GM03348 (cell line): Measurements from ENCODE around the gene FXYD5.
"Not testable (repeated sequence)": the region's sequence is repeated elsewhere in the genome, so short reads cannot be mapped to it uniquely, and the experiment has no call there.

Experiments
- DNase-seq: peaks from one replicate; pipeline ENCODE4 v3.0.0; 2012; ENCODE audit warnings: low spot score

Gene FXYD5

DNA sequence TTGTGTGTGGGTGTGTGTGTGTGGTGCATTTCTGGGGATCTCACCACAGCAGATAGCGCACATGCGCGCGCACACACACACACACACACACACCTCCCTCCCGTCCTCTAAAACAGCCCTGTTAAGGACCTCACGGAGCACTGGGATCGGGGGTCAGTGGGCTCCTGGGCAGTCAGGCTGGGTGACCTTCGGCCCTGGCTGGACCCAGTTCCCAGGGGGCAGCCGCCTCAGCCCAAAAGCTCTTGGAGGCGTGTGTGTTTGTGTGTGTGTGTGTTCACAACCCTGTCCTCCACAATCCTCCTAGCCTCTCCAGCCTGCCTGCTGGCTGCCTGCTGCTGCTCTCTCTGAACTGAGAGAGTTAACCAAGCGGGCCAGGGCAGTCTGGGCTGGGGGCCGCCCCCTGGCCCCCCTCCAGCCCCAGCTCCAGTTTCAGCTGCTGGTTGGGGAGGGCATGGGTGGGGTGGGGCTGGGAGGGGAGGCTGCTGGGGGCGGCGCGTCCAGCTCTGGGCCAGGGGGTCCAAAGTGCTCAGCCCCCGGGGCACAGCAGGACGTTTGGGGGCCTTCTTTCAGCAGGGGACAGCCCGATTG is 16.1 kb upstream of the FXYD5 start, which contains the start of gene FXYD1:
FXYD1 (plus strand) TSS at position 520 of the 588 bp plus-strand sequence. CDS start 1,256 bp downstream, outside the sequence.
- DNase-seq = no peak

DNA sequence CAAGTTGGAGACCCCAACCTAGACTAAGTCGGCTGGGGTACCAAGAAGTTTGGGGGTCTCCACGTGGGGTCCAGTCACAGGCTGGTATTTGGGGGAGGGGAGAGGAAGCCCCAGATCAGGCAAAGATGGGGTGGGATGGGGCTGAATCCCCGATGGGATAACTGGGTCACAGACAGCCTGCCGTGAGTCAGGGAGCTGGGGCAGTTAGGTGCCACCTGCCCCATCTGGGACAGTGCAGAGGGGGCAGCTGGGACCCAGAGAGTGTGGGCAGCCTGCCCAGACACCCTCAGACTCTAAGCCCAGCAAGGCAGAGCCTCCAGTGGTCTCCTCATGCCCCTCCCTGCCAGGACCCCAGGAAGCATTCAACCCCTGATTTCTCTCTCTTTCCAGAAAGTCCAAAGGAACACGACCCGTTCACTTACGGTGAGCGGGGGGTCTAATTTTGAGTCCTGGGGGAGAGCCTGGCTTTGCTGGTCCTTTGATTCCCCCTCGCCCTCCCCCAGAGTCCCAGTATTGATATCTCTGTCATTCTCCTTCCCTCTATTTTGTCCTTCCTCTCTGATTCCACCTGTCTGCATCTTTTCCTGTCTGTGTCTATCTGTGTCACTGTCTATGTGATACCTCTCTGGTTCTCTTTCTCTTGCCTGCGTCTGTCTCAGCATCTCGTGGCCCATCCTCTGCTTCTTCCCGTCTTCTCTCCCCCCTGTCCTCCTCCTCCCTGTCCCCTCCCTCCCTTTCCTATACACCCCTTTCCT is 14.2 kb upstream of the FXYD5 start:
- no peak for DNase-seq

DNA sequence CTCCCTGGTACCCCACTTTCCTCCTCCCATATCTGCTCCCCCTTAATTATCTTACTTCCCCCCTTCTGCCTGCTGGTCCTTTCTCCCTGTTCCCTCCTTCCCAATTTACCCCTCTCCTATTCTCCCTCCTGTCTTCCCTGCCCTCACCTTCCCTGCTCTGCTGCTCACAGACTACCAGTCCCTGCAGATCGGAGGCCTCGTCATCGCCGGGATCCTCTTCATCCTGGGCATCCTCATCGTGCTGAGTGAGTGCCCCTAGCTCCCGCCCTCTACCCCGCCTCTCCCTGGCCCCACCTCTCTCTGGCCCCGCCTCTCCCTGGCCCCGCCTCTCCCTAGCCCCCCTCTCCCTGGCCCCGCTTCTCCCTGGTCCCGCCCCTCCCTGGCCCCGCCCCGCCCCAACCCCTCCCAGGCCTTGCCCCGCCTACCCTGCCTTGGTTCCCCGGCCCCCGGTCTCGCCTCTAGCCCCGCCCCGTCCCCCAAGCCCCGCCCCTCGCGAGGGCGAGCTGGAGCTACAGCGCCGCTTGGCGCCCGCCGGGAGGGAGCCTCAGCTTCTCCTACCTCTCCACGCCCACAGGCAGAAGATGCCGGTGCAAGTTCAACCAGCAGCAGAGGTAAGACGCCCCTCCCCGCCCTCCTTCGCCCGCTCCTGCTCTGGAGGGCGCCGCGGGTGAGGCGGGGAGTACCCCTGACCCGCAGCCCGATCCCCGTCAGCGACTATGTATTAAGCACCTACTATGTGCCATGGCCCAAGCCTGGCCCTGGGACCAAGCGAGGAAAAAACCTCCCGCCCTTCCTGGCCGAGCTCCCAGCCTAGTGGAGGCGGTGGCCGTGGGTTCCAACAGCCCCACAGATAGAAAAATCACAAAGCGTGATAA is 13.3 kb upstream of the FXYD5 start:
- peak; percentile 100 for DNase-seq

DNA sequence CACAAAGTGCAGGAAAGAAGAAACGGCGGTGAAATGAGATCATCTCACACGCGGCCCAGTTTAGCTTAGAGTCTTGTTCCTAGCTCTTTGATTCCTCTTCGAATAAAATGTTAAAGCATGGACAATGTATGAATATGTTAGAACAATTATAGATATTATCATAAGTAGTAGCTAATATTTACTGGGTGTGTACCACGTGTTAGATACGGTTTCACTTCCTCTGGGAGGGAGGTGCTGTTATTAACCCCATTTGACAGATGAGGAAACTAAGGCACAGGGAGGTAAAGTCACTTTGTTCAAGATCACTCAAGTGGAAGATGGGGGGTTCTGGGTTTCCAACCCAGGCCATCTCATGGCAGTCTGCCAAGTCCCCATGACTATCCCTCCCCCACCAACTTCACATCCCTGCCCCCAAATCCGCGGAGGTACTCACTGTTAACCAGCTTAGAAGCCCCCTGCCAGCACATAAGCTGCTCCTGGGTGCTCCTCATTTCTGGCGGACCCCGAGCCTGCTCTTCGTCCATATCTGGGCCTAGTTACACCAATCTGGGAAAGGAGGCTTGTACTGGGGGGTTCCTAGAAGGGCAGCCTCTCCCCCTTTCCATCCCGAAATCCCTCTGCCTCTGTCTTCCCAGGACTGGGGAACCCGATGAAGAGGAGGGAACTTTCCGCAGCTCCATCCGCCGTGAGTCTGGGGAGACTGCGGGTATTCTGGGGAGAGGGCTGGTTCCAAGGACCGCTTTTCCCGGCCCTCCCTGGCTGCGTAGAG is 12.5 kb upstream of the FXYD5 start:
- no peak for DNase-seq

DNA sequence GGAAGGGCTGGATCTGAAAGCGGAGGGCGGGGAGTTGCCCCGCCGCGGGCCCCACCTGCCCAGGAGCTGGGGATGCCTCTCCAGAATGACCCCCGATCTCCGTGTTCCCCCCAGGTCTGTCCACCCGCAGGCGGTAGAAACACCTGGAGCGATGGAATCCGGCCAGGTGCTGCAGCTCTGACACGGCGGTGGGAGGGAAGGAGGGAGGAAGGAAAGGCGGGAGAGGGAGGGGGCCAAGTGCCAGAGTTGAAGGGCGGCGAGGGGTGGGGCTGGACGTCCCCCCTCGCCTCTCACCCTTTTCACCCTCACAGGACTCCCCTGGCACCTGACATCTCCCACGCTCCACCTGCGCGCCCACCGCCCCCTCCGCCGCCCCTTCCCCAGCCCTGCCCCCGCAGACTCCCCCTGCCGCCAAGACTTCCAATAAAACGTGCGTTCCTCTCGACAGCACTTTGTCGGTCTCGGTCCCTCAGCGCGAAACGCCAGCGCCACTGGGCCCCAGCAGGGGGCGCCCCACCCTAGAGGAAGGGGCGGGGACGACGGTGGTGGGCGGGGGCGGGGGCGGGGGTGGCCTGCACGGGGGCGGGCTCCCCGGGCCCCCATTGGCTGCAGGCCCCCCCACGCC is 11.8 kb upstream of the FXYD5 start:
- peak; percentile 70 for DNase-seq

DNA sequence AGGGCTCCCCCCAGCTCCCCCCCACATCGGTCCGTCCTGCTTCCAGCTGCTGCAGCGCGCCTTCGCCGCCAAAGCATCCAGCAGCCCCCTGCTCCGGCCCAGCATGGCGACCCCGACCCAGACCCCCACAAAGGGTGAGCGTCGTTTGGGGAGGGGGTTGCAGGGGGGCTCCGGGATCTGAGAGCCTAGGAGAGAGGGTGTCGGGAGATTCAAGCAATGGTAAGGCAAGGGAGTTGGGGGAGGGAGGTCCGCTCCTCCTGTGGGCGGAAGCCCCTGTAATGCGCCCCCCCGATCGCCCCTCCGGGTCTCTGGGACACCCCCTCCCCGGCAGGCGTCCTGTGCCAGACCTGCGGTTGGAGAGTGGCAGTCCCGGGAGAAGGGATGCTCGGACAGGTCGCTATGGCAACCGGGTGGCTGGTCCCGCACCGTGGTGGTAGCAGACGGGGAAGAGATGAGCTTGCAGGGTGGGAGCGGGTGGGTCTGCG is 11.3 kb upstream of the FXYD5 start, which contains the start of gene FXYD7:
FXYD7 (plus strand) TSS at position 25 of the 485 bp plus-strand sequence; CDS start at position 104, 79 bp downstream.
- no peak for DNase-seq

DNA sequence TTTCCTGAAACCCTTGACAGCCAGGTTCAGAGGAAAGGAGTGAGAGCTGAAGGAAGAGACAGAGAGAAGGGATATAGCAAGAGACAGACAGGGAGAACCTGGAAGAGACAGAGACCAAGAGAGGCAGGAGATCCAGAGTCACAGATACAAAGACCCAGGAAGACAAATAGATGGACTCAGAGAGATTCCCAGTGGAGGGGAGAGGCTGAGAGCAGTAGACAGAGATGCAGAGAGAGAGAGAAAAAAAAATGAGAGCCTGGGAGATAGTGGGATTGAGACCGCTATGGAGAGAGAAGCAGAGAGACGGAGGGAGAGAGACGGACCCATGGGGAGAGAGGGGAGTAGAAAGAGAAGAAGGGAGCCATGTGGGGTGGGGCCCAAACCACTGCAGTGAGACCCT is 10.7 kb upstream of the FXYD5 start:
- no peak for DNase-seq

DNA sequence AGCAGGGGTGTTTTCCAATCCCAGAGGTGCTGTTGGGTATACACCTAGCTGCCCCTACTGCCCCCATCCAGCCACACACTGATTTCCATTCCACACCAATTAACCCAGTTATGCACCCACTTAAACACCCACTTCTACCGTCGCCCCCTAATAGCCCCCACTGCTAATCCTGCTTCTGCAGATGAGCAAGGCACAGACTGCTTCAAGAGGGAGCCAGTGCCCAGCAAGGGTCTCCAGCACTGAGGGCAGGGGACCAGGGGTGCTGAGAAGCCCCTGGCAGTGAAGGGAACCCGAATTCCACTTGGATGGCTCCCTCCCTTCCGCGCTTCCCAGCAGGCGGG is 10.3 kb upstream of the FXYD5 start:
- DNase-seq = no peak

DNA sequence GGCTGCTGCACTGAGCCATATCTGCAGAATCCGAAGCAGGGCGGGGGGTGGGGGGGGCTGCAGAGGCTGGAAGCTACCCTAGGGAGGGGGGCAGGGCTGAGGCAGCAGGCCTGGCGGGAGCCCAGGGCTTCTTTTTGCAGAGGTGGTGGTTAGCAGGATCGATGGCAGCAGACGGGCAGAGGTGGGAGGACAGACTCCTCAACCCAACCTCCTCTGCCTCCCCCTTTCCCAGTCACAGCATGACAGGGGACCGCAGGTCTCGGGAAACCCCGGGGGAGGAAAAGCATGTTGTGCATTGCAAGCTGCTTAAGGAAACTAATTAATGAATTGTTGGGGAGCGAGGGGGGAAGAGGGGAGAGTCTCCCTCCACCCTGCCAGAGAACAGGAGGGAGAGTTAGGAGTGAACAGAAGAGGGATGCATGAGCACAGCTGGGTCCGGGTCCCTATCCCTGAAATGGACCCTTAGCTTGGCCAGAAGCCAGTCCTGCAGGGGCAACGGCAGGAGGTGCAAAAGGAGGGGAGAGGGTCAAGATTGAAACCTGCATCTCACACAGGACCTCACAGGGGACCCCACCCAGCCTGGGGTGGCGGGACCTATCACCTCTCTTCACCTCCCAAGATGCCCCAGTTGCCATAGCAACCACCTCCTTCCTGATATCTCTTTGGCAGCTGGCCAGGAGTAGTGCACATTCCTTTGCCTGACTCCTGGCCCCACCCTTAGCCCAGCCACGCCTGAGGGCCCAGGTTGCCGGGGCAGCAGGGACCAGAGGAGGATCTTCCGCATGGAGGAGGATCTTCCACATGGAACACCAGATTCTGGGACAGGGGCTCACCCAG is 9.7 kb upstream of the FXYD5 start:
- no peak for DNase-seq

DNA sequence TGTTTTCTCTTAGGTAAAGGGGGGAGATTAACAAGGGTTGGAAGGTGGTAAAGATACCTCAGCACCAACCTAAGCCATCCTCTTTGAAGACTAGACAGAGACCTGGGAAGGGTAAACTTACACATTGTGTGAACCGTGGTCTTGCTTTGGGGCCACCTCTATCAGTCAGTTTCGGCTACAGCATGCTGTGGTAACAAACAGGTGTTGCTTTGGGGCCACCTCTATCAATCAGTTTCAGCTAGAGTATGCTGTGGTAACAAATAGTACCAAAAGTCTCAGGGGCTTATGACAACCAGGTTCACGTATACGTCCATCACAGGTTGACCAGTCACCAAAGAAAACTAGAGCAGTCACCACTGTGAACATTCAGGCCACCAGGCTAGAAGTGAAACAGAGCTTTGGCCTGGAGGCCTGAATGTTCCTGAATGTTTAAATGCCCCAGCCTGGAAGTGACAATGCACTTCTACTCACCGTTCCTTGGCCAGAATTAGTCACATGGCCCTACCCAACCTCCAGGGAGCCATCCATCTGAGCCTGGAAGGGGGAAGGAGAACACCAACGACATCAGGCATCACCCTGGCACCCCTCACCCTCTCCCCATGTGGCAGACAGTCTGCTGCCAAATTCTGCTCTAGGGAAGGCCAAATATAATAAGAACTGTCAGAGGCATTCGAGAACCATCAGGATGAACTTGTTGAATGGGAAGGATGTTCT is 7.6 kb upstream of the FXYD5 start:
- no peak for DNase-seq

DNA sequence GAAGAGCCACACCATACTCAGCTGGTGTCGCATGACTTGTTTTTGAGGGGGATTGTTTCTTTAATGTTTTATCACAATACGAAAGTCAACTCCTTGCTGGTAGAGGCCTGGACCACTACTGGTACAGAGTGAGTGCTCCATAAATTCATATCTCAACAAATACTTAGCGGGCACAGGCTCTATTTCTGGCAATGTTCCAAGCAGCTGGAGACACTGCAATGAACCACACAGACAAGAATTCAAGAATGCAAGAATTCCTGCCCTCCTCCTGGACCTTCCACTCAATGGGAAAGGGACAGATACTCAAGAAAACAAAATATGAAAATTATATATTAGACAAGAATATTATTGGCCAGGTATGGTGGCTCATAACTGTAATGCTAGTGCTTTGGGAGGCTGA is 5.1 kb upstream of the FXYD5 start:
- no peak for DNase-seq

DNA sequence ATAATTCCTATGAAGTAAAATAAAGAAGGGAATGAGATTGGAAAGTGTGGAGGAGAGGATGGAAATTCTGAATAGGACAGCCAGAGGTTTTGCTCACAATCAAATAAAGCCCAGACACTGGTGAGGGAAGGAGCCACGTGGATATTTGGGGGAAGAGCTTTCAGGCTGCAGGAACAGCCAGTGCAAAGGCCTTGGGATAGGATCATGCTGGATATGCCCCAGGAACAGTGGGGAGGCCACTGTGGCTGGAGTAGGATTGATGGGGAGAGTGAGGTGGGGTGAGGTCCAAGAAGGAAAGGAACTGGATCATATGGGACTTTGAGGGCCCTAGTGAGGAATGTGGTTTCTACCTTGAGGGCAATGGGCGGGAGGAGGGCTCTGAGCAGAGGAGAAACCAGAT is 4.1 kb upstream of the FXYD5 start:
- no peak for DNase-seq

DNA sequence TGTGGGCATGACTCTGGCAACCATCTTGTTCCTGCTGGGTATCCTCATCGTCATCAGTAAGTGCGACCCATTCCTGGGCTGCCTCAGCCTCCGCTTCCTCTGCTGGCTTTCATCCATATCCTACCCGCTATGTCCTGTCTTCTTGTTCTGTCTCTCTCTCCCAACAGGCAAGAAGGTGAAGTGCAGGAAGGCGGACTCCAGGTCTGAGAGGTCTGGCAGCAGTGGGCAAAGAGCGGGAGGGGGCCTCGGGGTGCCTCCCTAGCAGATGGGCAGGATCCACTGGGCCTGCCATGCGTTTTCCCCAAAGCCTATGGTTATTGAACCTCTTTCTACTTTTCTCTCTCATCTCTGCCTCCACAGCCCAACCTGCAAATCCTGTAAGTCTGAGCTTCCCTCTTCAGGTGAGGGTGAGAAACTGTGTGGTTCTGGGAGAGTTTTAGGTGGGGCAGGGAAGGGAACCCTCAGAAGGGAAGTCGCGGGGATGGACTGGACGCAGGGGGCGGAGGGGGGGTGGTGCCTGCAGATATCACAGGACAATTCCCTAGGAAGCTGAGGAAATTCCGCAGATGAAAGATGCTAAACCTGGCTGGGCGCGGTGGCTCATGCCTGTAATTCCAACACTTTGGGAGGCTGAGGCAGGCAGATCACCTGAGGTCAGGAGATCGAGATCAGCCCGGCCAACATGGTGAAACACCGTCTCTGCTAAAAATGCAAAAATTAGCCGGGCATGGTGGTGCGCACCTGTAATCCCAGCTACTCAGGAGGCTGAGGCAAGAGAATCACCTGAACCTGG is 3.1 kb upstream of the FXYD5 start:
- DNase-seq = no peak

DNA sequence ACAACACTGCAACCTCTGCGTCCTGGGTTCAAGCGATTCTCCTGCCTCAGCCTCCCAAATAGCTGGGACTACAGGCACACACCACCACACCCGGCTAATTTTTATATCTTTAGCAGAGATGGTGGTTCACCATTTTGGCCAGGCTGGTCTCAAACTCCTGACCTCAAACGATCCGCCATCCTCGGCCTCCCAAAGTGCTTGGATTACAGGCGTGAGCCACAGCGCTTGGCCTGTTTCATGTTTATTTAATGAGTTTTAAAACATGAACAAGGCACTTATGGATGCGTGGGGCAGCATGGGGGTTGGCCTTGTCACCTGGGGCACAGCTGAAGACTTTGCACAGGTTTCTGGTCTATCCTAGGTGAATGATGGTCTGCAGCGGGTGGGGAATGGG is 1.4 kb upstream of the FXYD5 start:
- not testable (repeated sequence) for DNase-seq

DNA sequence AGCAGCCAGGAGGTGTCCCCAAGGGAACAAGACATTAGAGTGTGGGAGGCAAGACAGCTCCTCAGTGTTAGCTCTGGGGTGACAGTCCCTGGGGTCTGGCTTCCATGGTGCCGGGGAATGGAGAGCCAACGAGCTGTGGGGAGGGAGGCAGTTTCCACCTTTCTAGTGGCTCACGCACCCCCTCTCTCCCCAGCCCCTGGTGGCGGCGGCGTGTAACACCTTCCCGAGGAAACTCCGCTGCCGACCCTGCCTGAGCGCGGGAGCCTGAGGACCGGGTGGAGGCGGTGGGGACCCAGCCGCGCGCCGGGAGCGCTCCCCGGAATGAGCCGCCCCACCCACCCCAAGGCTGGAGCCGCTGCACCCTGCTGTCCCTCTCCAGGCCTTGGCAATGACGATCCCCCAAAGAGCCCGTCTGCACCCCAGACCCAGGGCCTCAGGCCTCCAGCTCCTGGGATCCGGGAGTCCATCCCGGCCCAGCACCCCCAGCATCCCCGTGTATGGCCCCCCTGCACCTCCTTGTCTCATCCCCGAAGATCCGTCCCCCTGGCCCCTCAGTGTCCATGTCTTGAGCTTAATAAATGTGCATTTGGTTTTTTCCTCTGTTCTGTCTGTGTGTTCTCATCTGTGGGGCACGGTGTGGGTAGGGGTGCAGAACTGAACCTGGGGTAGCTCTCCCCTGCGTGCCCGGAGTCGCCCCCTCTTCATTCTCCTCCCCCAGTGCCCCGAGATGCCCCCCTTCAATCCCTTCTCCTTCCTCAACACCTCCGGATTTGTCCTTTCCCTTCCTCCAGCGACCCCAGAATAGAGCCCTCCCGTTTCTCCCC is 622 bp upstream of the FXYD5 start:
- DNase-seq = peak; percentile 81

DNA sequence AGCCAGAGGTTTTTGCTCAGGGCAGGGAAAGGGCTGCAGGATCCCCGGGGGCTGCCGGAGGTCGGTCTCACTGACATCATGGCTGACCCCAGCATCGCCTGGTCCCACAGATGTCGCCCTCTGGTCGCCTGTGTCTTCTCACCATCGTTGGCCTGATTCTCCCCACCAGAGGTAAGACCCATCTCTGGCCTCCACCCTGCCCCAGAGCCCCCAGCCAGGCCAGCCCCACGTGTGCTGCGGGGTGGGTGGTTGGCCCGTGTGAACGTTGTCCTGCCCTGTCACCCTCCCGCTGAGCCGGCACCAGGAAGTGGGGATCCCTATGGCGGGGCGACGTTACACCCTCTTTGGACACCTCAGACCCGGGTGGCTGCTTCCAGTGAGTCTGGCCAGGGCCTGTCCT is 906 bp downstream of the FXYD5 start:
- DNase-seq = no peak

DNA sequence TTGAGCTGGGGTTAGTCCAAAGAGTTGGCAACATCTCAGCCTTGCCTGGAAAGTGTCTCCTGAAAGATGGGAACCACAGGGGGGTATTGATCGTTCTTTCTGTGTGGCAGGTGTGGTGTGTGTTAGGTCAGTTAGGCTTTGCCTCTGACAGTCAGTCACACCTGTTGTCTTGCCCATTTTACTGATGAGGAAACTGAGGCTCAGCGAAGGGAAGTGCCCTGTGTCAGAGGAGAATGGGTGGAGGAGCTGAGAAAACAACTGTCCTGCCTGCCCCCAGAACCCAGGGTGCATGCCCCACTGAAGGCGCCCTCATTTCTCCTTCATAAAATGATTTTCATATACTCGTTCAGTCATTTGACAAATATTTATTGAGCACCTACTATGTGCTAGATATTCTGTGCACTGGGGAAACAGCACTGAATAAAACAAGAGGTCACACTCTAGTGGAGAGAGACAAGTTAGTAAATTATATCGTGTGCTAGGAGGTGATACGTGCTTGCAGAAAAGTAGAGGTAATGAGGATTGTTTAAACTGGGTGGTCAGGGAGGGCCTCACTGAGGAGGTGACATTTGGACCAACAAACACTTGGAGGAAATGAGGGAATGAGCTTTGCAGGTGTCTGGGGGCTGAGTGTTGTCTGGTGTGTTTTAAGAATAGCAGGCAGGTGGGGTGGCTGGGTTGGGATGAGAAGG is 1.6 kb downstream of the FXYD5 start:
- no peak for DNase-seq

DNA sequence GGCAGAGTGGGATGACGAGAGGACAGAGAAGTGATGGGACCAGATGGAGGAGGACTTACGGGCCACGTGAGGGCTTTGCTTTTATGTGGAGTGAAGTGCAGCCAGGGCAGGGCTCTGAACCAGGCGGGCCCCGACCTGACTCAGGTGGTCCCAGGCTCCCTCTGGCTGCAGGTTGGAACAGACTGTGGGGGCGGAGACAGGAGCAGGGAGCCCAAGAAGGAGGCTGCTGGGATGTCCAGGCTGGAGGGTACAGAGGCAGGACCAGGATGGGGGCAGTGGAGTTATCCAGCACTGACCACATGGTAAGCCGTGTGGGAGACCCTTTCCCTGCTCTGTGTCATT is 2.1 kb downstream of the FXYD5 start:
- DNase-seq = no peak
